Subcutaneous abdominal adipose tissue (tissue), 5 donors: ENCODE measurements around the gene AFDN.

Experiments
- H3K27ac ChIP-seq: one replicate; pipeline ENCODE4 v1.7.0; 2013; ENCODE audit warnings: low read depth, mild to moderate bottlenecking, inconsistent platforms, low read length, moderate library complexity
- H3K27me3 ChIP-seq, 5 donors: one replicate each; pipeline ENCODE4 v1.7.0; 2013; ENCODE audit warnings: low read length in 5 of 5, inconsistent platforms in 1 of 5; ENCODE audit not compliant: control insufficient read depth in 5 of 5, insufficient read depth in 4 of 5
- H3K36me3 ChIP-seq, 5 donors: one replicate each; pipeline ENCODE4 v1.7.0; 2013; ENCODE audit warnings: low read length in 5 of 5; ENCODE audit not compliant: control insufficient read depth in 5 of 5, insufficient read depth in 5 of 5
- H3K4me1 ChIP-seq, 5 donors: one replicate each; pipeline ENCODE4 v1.7.0; 2013; ENCODE audit warnings: low read length in 5 of 5, mild to moderate bottlenecking in 3 of 5, moderate library complexity in 1 of 5; ENCODE audit not compliant: control insufficient read depth in 5 of 5, insufficient read depth in 5 of 5
- H3K4me3 ChIP-seq, 5 donors: one replicate each; pipeline ENCODE4 v1.7.0; 2013; ENCODE audit warnings: low read length in 5 of 5, low read depth in 1 of 5
- H3K9ac ChIP-seq, 5 donors: one replicate each; pipeline ENCODE4 v1.7.0; 2013; ENCODE audit warnings: low read length in 5 of 5, mild to moderate bottlenecking in 4 of 5, moderate library complexity in 3 of 5
- H3K9me3 ChIP-seq, 5 donors: one replicate each; pipeline ENCODE4 v1.7.0; 2013; ENCODE audit warnings: low read length in 5 of 5; ENCODE audit not compliant: control insufficient read depth in 5 of 5
- donor health status: healthy.
- donor health status: healthy.
- donor health status: healthy.
- donor health status: healthy.
- donor health status: healthy.

The AFDN gene

GRCh38 chr6:167848783-167849182 lies 22.1 kb downstream of the AFDN start:
- no peaks in the 10 kb centered on the region for H3K36me3 ChIP-seq
- no peak overlapping the region for H3K27ac ChIP-seq
- H3K4me3 ChIP-seq: no peak overlapping the region
- H3K9me3 ChIP-seq: no peaks in the 10 kb centered on the region
- H3K4me1 ChIP-seq: peaks cover 0 to 10% (median 4%) of the 10 kb centered on the region in 5 donors
- H3K27me3 ChIP-seq: no peaks in the 10 kb centered on the region
- no peak overlapping the region for H3K9ac ChIP-seq

- Histone ChIP-seq H3K9ac (no peak overlapping the region), H3K27ac (no peak overlapping the region), H3K27me3 (no peaks in the 10 kb centered on the region), H3K9me3 (no peaks in the 10 kb centered on the region), H3K36me3 (no peaks in the 10 kb centered on the region), H3K4me1 (peaks cover 0 to 10% (median 4%) of the 10 kb centered on the region in 5 donors), H3K4me3 (no peak overlapping the region)
Measured at GRCh38 chr6:167849846-167850459, 23.2 kb downstream of the AFDN start.

- Histone ChIP-seq H3K27ac (no peak overlapping the region), H3K4me1 (peaks cover 0 to 10% (median 4%) of the 10 kb centered on the region in 5 donors)
Measured at GRCh38 chr6:167850782-167851181, 24.1 kb downstream of the AFDN start.

GRCh38 chr6:167851370-167851952 lies 24.8 kb downstream of the AFDN start:
- Histone ChIP-seq H3K4me1 (peaks cover 0 to 10% (median 4%) of the 10 kb centered on the region in 5 donors), H3K9ac (no peak overlapping the region), H3K4me3 (no peak overlapping the region), H3K27me3 (no peaks in the 10 kb centered on the region), H3K9me3 (no peaks in the 10 kb centered on the region), H3K27ac (no peak overlapping the region), H3K36me3 (no peaks in the 10 kb centered on the region)

More at GRCh38 chr6:167850782-167851181, 24.1 kb downstream of the AFDN start:
- Histone ChIP-seq H3K27me3 (no peaks in the 10 kb centered on the region), H3K36me3 (no peaks in the 10 kb centered on the region), H3K4me3 (no peak overlapping the region), H3K9ac (no peak overlapping the region), H3K9me3 (no peaks in the 10 kb centered on the region)

- Histone ChIP-seq H3K4me3 (no peak overlapping the region), H3K36me3 (no peaks in the 10 kb centered on the region), H3K9me3 (no peaks in the 10 kb centered on the region), H3K4me1 (peaks cover 0 to 38% (median 28%) of the 10 kb centered on the region in 5 donors), H3K27ac (no peak overlapping the region), H3K9ac (no peak overlapping the region), H3K27me3 (no peaks in the 10 kb centered on the region)
Measured at GRCh38 chr6:167855825-167856425, 29.2 kb downstream of the AFDN start.

- Histone ChIP-seq H3K27ac (no peak overlapping the region), H3K9me3 (no peaks in the 10 kb centered on the region), H3K36me3 (no peaks in the 10 kb centered on the region), H3K4me3 (no peak overlapping the region), H3K27me3 (no peaks in the 10 kb centered on the region), H3K4me1 (peaks cover 0 to 39% (median 28%) of the 10 kb centered on the region in 5 donors), H3K9ac (no peak overlapping the region)
Measured at GRCh38 chr6:167856474-167856873, 29.8 kb downstream of the AFDN start.

- Histone ChIP-seq H3K4me3 (no peak overlapping the region), H3K27ac (peak overlapping the region; percentile 27), H3K4me1 (peaks cover 0 to 39% (median 28%) of the 10 kb centered on the region in 5 donors), H3K27me3 (no peaks in the 10 kb centered on the region), H3K36me3 (no peaks in the 10 kb centered on the region), H3K9me3 (no peaks in the 10 kb centered on the region), H3K9ac (no peak overlapping the region)
Measured at GRCh38 chr6:167856999-167857660, 30.4 kb downstream of the AFDN start.

- no peaks in the 10 kb centered on the region for H3K27me3 ChIP-seq
- H3K9me3 ChIP-seq: no peaks in the 10 kb centered on the region
- H3K27ac ChIP-seq: peak overlapping the region; percentile 19
- no peaks in the 10 kb centered on the region for H3K36me3 ChIP-seq
- H3K4me1 ChIP-seq: peaks cover 0 to 39% (median 28%) of the 10 kb centered on the region in 5 donors
- no peak overlapping the region for H3K4me3 ChIP-seq
- no peak overlapping the region for H3K9ac ChIP-seq
Measured at GRCh38 chr6:167858086-167858591, 31.4 kb downstream of the AFDN start.

GRCh38 chr6:167858842-167859664 lies 32.3 kb downstream of the AFDN start:
- H3K4me3 ChIP-seq: no peak overlapping the region
- H3K9me3 ChIP-seq: no peaks in the 10 kb centered on the region
- H3K9ac ChIP-seq: no peak overlapping the region
- H3K27ac ChIP-seq: peak overlapping the region; percentile 19
- peaks cover 0 to 39% (median 28%) of the 10 kb centered on the region in 5 donors for H3K4me1 ChIP-seq
- H3K36me3 ChIP-seq: no peaks in the 10 kb centered on the region
- H3K27me3 ChIP-seq: no peaks in the 10 kb centered on the region
